NT2/D1 (cell line): ENCODE data around the gene ZCCHC4.

ENCODE experiments used
- SUZ12 ChIP-seq: IDR thresholded peaks from 2 replicates; pipeline ENCODE4 v1.6.1; 2011; ENCODE audit not compliant: insufficient read length, insufficient read depth; ENCODE audit errors: extremely low read depth
- YY1 ChIP-seq: IDR thresholded peaks from 2 replicates; pipeline ENCODE4 v1.6.1; 2011; ENCODE audit not compliant: insufficient read length, insufficient read depth
- ZNF274 ChIP-seq: IDR thresholded peaks from 2 replicates; pipeline ENCODE4 v1.6.1; 2011; ENCODE audit warnings: mild to moderate bottlenecking, low read depth, low read length

- TF ChIP-seq YY1 (no peak), ZNF274 (no peak), SUZ12 (no peak)
Measured at GRCh38 chr4:25370242-25370641, 57.7 kb downstream of the ZCCHC4 start.
